Stimulated activated CD4-positive, alpha-beta T cell treated with anti-CD3 and anti-CD28 coated beads, Interleukin-1b, Interleukin-23, amount 100 ng/mL, for 1 hour (primary cell): ENCODE results near the gene TLX1.

Experiments used
- DNase-seq, 2 donors: peaks; one replicate each; pipeline ENCODE4 v3.0.0-alpha.2; 2020; ENCODE audit warnings: low read depth in 2 of 2

Gene TLX1

GRCh38 chr10:101134299-101135127 lies 3.4 kb downstream of the TLX1 start:
- DNase-seq, result no peak

DNA sequence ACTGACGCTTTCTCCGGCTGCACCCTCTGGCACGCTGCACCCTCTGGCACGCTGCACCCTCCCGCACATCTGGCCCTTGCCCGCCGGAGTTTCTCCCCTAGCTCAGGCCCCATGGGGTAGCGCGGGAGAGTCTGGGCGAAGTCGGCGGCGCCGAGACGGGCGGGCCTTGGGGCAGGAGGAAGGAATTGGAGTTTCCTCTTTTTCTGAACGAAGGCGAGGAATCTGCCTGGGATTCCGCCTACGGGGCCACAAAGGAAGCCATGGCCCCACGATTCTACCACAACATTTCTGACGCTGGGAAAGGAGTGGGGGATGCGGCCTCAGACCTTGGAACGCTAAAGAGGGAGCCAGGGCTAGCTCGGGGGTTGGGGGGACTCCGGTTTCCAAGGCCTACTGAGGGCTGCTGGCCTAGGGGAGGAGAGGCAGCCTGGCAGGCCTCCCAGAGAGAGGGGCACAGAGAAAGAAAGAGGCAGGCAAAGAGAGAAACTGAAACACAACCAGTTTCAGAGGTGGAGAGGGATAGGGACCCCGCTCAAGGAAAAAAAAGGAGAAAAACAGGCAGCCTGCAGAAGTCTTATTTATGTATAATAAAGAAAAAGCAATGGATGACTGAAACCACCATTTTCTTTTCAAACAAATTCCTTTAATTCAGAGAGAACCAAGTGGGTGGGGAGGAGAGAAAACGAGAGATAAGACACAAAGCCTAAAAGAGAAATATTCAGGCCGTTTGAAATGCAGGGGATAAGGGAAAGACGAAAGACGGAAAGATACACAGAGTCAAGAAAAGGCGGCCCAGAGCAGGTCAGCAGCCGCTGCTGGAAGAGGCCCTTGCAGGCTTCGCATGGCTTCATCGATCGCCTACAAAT lies 4.3 kb downstream of the TLX1 start:
- no peak for DNase-seq

DNA sequence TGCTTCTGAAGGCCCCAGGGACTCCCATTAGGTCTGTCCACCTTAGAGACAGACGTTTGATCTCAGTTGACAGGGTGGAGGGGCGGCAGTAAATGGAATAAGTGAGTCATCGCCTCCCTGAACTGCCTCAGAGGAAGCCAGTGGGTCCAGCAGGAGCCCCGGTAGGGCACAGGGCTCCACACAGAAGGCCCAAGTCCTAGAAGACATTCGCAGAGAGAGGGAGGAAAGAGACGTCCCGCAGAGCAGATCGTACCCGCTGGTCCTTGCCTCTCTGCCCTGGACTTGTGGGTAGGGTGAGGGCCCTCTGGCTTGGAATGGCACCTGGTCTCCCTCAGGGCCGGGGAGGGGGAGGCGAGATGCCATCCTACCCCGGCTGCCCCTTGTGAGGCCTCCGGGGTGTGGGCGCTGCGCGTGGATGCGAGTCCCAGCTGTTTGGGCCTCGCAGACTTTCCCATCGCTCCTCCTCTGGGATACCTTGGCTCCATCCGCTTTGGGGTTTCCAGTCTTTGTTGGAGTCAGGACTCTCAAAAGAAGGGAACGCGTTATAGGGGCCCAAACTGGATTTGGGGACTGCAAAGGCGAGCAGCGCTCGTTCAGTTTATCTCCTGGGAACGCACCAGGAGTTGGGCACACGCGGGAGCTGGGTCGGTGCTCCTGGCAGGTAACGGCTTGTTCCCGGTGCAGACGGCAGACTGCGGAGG lies 5.1 kb downstream of the TLX1 start:
- DNase-seq, result no peak

DNA sequence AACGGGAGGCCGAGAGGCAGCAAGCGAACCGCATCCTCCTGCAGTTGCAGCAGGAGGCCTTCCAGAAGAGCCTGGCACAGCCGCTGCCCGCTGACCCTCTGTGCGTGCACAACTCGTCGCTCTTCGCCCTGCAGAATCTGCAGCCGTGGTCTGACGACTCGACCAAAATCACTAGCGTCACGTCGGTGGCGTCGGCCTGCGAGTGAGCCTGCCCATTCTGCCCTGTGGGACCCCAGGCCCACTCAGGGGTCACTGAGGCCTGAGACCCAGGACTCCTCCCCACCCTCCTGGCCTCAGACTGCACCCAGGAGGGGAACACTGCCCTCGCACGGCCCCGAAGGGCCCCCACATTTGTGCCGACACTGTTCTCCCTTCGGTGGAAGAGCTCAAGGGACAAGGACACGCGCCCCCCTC lies 5.6 kb downstream of the TLX1 start:
- DNase-seq, result no peak

DNA sequence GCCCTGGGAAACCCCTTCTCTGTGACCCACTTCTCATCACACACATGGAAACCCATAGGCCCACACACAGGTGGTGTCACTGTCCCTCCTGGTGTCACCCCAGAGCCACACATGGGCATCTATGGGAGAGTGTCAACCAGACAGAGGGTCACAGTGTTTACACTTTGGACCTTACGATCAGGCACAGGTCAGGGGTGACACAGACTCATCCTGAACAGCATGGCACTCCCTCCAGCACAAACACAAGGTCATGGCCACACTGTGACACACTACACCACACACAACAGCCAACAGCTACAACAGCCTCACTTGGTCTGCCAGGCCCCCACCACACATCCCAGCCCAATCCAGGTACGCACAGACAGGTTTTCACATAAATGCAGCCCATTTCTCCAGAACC lies 6.2 kb downstream of the TLX1 start:
- no peak for DNase-seq

GRCh38 chr10:101138788-101139420 lies 7.8 kb downstream of the TLX1 start:
- DNase-seq, result no peak

- DNase-seq, result no peak
Measured at GRCh38 chr10:101139421-101139911, 8.4 kb downstream of the TLX1 start.

GRCh38 chr10:101140084-101140949 lies 9.2 kb downstream of the TLX1 start:
- no peak for DNase-seq

- no peak for DNase-seq
Measured at GRCh38 chr10:101140950-101141615, 10.0 kb downstream of the TLX1 start.

GRCh38 chr10:101141616-101142532 lies 10.8 kb downstream of the TLX1 start:
- DNase-seq, result peak; percentile 57 to 74

GRCh38 chr10:101142533-101143344 lies 11.6 kb downstream of the TLX1 start:
- DNase-seq, result no peak

GRCh38 chr10:101143345-101143630 lies 12.2 kb downstream of the TLX1 start:
- no peak for DNase-seq

- no peak for DNase-seq
Measured at GRCh38 chr10:101144053-101144452, 13.0 kb downstream of the TLX1 start.

- DNase-seq, result no peak
Measured at GRCh38 chr10:101145145-101145544, 14.0 kb downstream of the TLX1 start.

DNA sequence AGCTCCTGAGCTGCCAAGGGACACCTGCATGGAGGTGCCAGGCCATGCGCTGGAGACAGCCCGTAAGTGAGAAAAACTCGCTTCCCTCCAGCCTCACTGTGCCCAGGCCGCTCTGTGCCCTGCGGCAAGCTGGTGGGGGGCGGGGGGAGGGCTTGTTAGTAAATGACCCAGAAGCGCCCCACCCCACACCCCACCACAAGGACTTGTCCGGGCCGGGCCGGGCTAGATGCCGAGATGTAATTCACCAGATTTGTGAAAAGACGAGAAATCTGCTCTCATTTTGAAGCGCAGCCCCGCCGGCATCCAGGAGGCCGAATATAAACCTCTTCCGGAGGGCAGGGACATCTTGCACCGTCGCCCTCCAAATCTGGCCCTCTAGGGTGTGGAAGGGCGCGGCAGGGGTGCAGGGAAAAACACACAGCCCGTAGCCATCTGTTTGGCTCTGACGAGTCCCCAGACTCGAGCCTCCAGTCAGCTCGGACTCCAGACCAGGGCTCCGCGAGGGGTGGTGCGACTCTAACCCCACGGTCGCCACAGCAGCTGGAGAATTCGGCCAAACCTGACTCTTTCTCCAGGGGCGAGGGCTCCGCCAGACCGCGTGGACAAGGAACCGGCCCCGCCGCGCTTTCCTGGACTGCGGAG lies 14.8 kb downstream of the TLX1 start:
- DNase-seq, result no peak

GRCh38 chr10:101146392-101147251 lies 15.5 kb downstream of the TLX1 start:
- DNase-seq, result no peak

DNA sequence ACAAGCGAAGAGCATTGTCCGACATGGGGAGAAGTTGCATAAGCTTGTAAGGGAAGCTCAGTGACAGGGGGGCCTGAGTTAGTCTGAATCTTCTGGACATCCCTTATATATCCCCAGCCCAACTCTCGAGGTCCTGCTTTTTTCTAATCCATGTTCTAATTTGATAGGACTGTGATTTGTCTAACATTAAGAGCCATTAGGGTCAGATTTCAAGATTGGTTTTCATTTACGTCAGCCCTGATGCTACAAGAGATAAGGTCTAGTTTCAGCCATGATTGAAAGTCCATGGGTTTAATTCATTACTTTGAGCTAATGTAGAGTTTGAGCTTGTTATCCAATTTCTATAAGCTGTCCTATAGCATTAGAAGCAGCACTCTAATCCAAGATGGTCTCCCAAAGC lies 20.3 kb downstream of the TLX1 start:
- no peak for DNase-seq
